ENCODE results near the gene RGCC.

RGCC gene

GRCh38 chr13:41520016-41520659, 62.8 kb downstream of the RGCC start:
- no peak for DNase-seq

Measured in activated naive CD4-positive, alpha-beta T cell (primary cell).